MM.1S (cell line): ENCODE results near the gene IFRD1.
"Not testable (repeated sequence)": the region's sequence is repeated elsewhere in the genome, so short reads cannot be mapped to it uniquely, and the experiment has no call there.

Experiments used
- DNase-seq: peaks from one replicate; pipeline ENCODE4 v3.0.0-alpha.2; 2015
- H2AFZ ChIP-seq: fragments of 300-600 bp; sonication (generic); 2 replicates; pipeline ENCODE4 v1.6.0; 2016; ENCODE audit warnings: antibody characterized with exemption, low read length
- H3F3A ChIP-seq: fragments of 300-600 bp; sonication (generic); 2 replicates; pipeline ENCODE4 v1.6.1; 2016; ENCODE audit warnings: mild to moderate bottlenecking, antibody characterized with exemption, low read length, moderate library complexity, mixed read lengths; ENCODE audit not compliant: insufficient read depth
- H3K27ac ChIP-seq: fragments of 300-600 bp; sonication (generic); 2 replicates; pipeline ENCODE4 v1.5.1; 2016; ENCODE audit warnings: mild to moderate bottlenecking, low read length
- H3K27me3 ChIP-seq: fragments of 300-600 bp; sonication (generic); replicated peaks from 2 replicates; pipeline ENCODE4 v1.6.0; 2016; ENCODE audit warnings: low read length; ENCODE audit not compliant: insufficient read depth
- H3K36me3 ChIP-seq: fragments of 300-600 bp; sonication (generic); replicated peaks from 2 replicates; pipeline ENCODE4 v1.6.1; 2016; ENCODE audit warnings: mild to moderate bottlenecking, low read length, mixed read lengths; ENCODE audit not compliant: insufficient read depth
- H3K4me1 ChIP-seq: fragments of 300-600 bp; sonication (generic); 2 replicates; pipeline ENCODE4 v1.6.1; 2016; ENCODE audit warnings: low read length, mixed read lengths
- H3K4me2 ChIP-seq: fragments of 300-600 bp; sonication (generic); 2 replicates; pipeline ENCODE4 v1.6.0; 2016; ENCODE audit warnings: low read depth, low read length
- H3K4me3 ChIP-seq: fragments of 300-600 bp; sonication (generic); 2 replicates; pipeline ENCODE4 v1.5.1; 2016; ENCODE audit warnings: low read length, mixed read lengths
- H3K79me2 ChIP-seq: fragments of 300-600 bp; sonication (generic); 2 replicates; pipeline ENCODE4 v1.6.1; 2016; ENCODE audit warnings: mixed run types, low read length, mixed read lengths
- H3K9ac ChIP-seq: fragments of 300-600 bp; sonication (generic); 2 replicates; pipeline ENCODE4 v1.6.1; 2016; ENCODE audit warnings: low read length, mixed read lengths
- H3K9me2 ChIP-seq: fragments of 300-600 bp; sonication (generic); replicated peaks from 2 replicates; pipeline ENCODE4 v1.6.1; 2016; ENCODE audit warnings: mild to moderate bottlenecking, low read length, mixed read lengths; ENCODE audit not compliant: insufficient read depth
- H3K9me3 ChIP-seq: fragments of 300-600 bp; sonication (generic); replicated peaks from 2 replicates; pipeline ENCODE4 v1.6.1; 2016; ENCODE audit warnings: mild to moderate bottlenecking, low read length, mixed read lengths; ENCODE audit not compliant: insufficient read depth
- H4K20me1 ChIP-seq: fragments of 300-600 bp; sonication (generic); 2 replicates; pipeline ENCODE4 v1.6.1; 2016; ENCODE audit warnings: mild to moderate bottlenecking, low read length, moderate library complexity, mixed read lengths; ENCODE audit not compliant: insufficient read depth
- EZH2 ChIP-seq: fragments of 300-600 bp; sonication (generic); optimal IDR thresholded peaks from 2 replicates; pipeline ENCODE3; 2017; ENCODE audit warnings: low read depth, mild to moderate bottlenecking, antibody characterized with exemption, low read length, mixed read lengths
- EZH2phosphoT487 ChIP-seq: fragments of 300-600 bp; sonication (generic); IDR thresholded peaks from 2 replicates; pipeline ENCODE4 v1.6.1; 2018; ENCODE audit warnings: antibody characterized with exemption, low read length
- TF ChIP-seq, protein P1 (sequence below): fragments of 300-600 bp; sonication (generic); IDR thresholded peaks from 2 replicates; pipeline ENCODE4 v1.5.1; 2016; ENCODE audit warnings: antibody characterized with exemption, low read length, mixed read lengths

The IFRD1 gene

DNA sequence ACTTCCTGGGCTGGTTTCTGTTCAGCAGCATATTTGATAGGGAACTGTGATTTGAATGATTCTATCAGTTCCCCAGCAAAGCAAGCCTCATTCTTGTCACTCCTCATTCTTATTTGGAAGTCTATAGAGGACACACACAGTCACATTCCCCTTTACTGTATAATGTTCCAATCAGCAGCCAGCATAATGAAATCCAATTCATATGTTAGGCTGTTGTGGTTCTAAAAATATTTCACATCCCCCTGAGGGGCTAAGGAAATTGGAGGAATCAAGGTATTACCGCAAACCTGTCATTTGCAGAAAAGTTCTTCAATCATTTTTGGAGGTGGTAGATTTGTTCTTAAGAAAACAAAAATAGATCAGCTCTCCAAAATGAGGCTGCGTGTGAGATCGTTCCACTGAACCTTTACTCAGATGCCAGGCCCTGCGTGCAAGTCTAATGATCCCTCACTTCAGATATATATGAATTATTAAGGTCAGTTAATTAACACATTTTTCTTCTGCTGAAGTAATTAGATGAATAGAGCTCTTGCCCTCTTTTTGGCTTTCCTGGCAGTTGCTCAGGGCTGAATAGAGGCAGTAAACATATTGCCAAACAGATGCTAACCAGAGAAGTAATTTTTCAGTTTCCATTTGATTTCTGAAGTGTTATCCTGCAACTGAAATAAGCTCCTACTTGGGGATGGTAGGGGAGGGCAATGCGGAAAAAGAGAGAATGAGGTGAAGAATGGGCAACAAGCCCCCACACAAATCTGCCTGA lies 62.4 kb downstream of the IFRD1 start:
- no peak overlapping the region for H3K4me2 ChIP-seq
- H3K79me2 ChIP-seq: no peaks in the 10 kb centered on the region
- TF ChIP-seq EZH2phosphoT487 (no peak), EZH2 (no peak)
- TF ChIP-seq, protein P1, sequence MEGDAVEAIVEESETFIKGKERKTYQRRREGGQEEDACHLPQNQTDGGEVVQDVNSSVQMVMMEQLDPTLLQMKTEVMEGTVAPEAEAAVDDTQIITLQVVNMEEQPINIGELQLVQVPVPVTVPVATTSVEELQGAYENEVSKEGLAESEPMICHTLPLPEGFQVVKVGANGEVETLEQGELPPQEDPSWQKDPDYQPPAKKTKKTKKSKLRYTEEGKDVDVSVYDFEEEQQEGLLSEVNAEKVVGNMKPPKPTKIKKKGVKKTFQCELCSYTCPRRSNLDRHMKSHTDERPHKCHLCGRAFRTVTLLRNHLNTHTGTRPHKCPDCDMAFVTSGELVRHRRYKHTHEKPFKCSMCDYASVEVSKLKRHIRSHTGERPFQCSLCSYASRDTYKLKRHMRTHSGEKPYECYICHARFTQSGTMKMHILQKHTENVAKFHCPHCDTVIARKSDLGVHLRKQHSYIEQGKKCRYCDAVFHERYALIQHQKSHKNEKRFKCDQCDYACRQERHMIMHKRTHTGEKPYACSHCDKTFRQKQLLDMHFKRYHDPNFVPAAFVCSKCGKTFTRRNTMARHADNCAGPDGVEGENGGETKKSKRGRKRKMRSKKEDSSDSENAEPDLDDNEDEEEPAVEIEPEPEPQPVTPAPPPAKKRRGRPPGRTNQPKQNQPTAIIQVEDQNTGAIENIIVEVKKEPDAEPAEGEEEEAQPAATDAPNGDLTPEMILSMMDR: no peak
- no peaks in the 10 kb centered on the region for H3K9me2 ChIP-seq
- DNase-seq: no peak
- no peak overlapping the region for H3K4me3 ChIP-seq
- no peak overlapping the region for H3K9ac ChIP-seq
- H3K9me3 ChIP-seq: no peaks in the 10 kb centered on the region
- H3K4me1 ChIP-seq: no peaks in the 10 kb centered on the region
- H3F3A ChIP-seq: no peaks in the 10 kb centered on the region
- H3K27me3 ChIP-seq: no peaks in the 10 kb centered on the region
- no peaks in the 10 kb centered on the region for H4K20me1 ChIP-seq
- no peak overlapping the region for H2AFZ ChIP-seq
- no peaks in the 10 kb centered on the region for H3K36me3 ChIP-seq
- H3K27ac ChIP-seq: no peak overlapping the region

DNA sequence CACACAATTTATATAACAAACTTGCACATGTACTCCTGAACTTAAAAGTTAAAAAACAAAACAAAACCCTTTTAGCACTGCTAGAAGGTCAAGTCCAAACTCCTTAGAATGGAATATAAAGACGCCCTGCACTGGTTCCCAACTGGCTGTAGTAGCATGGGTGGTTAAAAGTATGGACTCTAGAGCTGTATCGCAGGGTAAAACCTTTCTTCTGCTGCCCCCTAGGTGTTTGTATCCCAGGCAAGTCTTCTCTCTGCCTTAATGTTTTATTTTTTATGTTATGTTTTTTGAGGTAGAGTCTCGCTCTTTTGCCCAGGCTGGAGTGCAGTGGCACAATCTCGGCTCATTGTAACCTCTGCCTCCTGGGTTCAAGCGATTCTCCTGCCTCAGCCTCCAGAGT lies 65.7 kb downstream of the IFRD1 start:
- H3K79me2 ChIP-seq: no peaks in the 10 kb centered on the region
- H3F3A ChIP-seq: no peaks in the 10 kb centered on the region
- H3K9me2 ChIP-seq: no peaks in the 10 kb centered on the region
- H3K27ac ChIP-seq: no peak overlapping the region
- H4K20me1 ChIP-seq: no peaks in the 10 kb centered on the region
- no peaks in the 10 kb centered on the region for H3K36me3 ChIP-seq
- no peak overlapping the region for H3K4me2 ChIP-seq
- TF ChIP-seq, protein P1: no peak
- no peak for TF ChIP-seq EZH2
- no peak for TF ChIP-seq EZH2phosphoT487
- no peak overlapping the region for H3K9ac ChIP-seq
- DNase-seq: no peak
- H3K4me3 ChIP-seq: no peak overlapping the region
- no peak overlapping the region for H2AFZ ChIP-seq
- no peaks in the 10 kb centered on the region for H3K27me3 ChIP-seq
- no peaks in the 10 kb centered on the region for H3K9me3 ChIP-seq
- H3K4me1 ChIP-seq: no peaks in the 10 kb centered on the region

DNA sequence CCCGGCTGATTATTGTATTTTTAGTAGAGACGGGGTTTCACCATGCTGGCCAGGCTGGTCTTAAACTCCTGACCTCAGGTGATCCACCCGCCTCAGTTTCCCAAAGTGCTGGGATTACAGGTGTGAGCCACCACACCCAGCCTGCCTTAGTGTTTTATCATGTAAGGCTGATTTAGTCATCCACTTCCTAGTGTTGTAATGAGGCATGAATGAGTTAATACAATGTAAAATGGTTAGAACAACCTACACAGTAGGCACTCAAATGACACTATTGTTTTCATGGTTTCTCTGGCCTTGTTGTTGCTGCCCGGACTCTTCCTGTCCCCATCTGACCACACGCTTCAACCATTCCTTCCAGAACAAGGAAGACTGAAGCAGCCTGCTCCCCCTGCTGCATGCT lies 66.2 kb downstream of the IFRD1 start:
- not testable (repeated sequence) for H3K4me1 ChIP-seq, H3K4me2 ChIP-seq, H3K36me3 ChIP-seq, H3K4me3 ChIP-seq, H3K27ac ChIP-seq, H4K20me1 ChIP-seq, H3K79me2 ChIP-seq, H3K27me3 ChIP-seq, H3K9me2 ChIP-seq, H3K9ac ChIP-seq, H3K9me3 ChIP-seq, H2AFZ ChIP-seq, DNase-seq, H3F3A ChIP-seq

DNA sequence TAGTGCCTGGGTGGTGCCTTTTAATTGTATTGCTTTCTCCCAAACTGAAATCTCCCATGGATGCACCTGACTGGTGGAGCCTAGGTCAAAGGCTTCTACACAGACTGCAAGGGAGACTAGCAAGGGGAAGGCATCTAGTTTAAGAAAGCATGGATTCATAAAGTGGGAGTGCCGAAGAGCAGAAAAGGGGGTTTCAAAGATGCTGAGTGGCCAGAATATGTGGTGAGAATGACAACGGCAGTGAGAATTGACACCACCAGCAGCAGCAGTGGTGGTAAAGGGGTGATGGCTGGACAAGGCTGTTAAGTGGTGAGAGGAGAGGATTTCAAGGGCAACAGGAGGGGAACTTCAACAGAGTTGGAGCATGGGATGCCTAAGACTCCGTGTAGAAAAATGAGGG lies 67.2 kb downstream of the IFRD1 start:
- Histone ChIP-seq H3K4me3 (no peak overlapping the region), H3K4me1 (no peaks in the 10 kb centered on the region), H3K9ac (no peak overlapping the region), H3K36me3 (no peaks in the 10 kb centered on the region), H3K9me2 (no peaks in the 10 kb centered on the region), H3K9me3 (no peaks in the 10 kb centered on the region), H3K4me2 (no peak overlapping the region), H3K27me3 (no peaks in the 10 kb centered on the region), H3K27ac (no peak overlapping the region), H3K79me2 (no peaks in the 10 kb centered on the region), H2AFZ (no peak overlapping the region), H3F3A (no peaks in the 10 kb centered on the region), H4K20me1 (no peaks in the 10 kb centered on the region)
- TF ChIP-seq, protein P1: no peak
- no peak for TF ChIP-seq EZH2
- TF ChIP-seq EZH2phosphoT487: no peak
- no peak for DNase-seq
